Measurements from ENCODE around the gene NLRP10. TPM values are rescaled to one million over a fixed set of nuclear protein-coding genes. Genes with fewer than 3 reads are reported as not detected.
A peak's percentile ranks its signal among the peaks of the same experiment; 100 is the strongest.
"Not testable (repeated sequence)": the region's sequence is repeated elsewhere in the genome, so short reads cannot be mapped to it uniquely, and the experiment has no call there.

Gene NLRP10
- polyA plus RNA-seq, 1 of the 3 experiments (the other 2 are of a cell fraction), result 0.05 TPM

GRCh38 chr11:7994581-7995278, 29.5 kb upstream of the NLRP10 start (continued):
- no peak for TF ChIP-seq POLR2AphosphoS5 (IDR thresholded peaks at IDR 0.05; ENCODE audit: low read depth, low read length)
- no peak for TF ChIP-seq FOXM1 (IDR thresholded peaks at IDR 0.05; ENCODE audit: low read depth)
- no peak for TF ChIP-seq ZBTB33 (IDR thresholded peaks at IDR 0.05; ENCODE audit: borderline replicate concordance, low read depth)
- TF ChIP-seq USF2 (IDR thresholded peaks at IDR 0.05; ENCODE audit: borderline replicate concordance, low read depth, low read length), result no peak
- no peak for TF ChIP-seq RAD21 (IDR thresholded peaks at IDR 0.05; ENCODE audit: low read length)
- no peak for TF ChIP-seq USF1 (IDR thresholded peaks at IDR 0.05; ENCODE audit: borderline replicate concordance, low read depth)
- no peak for TF ChIP-seq RFX5 (IDR thresholded peaks at IDR 0.05; ENCODE audit: low read length)

GRCh38 chr11:7987560-7987883, 22.3 kb upstream of the NLRP10 start:
- not testable (repeated sequence) for H3K27ac ChIP-seq (ENCODE audit: low read depth in 2 of 2, low read length in 1 of 2); H3F3A ChIP-seq (replicated peaks; ENCODE audit: insufficient read depth); H2AFZ ChIP-seq (ENCODE audit: low read depth); H4K20me1 ChIP-seq (ENCODE audit: insufficient read depth); H3K9me2 ChIP-seq; H3K9me3 ChIP-seq; DNase-seq; H3K27me3 ChIP-seq (ENCODE audit: insufficient read depth)
- Histone ChIP-seq H3K4me1 (ENCODE audit: control insufficient read depth in 1 of 2, insufficient read depth in 2 of 2, low read depth in 1 of 2, low read length in 1 of 2) (peaks cover 7 to 12% of the 10 kb centered on the region in 2 experiments), H3K4me3 (ENCODE audit: low read depth in 2 of 2, low read length in 1 of 2) (peak overlapping the region; percentile 88 to 96), H3K79me2 (ENCODE audit: insufficient read depth) (peaks cover 47% of the 10 kb centered on the region), H3K4me2 (peak overlapping the region; percentile 83), H3K36me3 (replicated peaks in 1 of 2; ENCODE audit: control insufficient read depth in 1 of 2, insufficient read depth in 2 of 2, low read length in 1 of 2) (peaks cover 24 to 28% of the 10 kb centered on the region in 2 experiments), H3K9ac (peak overlapping the region; percentile 76)
- POLR2A ChIA-PET, result interaction anchor here (1.1 kb wide), 1 partner anchor 102 kb away, joined by 3 read pairs; no protein-coding TSS in a partner anchor
- CTCF ChIA-PET, result interaction anchor here (0.6 to 2.6 kb wide), 48 partner anchors 10 to 968 kb away, joined by 3 to 76 read pairs (median 4); partner anchors contain the start of genes NLRP10 and RIC3
- WGBS (ENCODE audit: low lambda C conversion rate), result under 1% methylated on average over 6 of the region's 13 CpGs

GRCh38 chr11:7986768-7987559, 21.7 kb upstream of the NLRP10 start, which contains the start of gene EIF3F:
Gene EIF3F, plus strand, starts transcription at chr11:7987337. Its CDS starts 16 bp downstream, at chr11:7987353.
- 0 out of 2 replicates have a peak, but pooled peaks cover 5% of the 10 kb centered on the region for H4K20me1 ChIP-seq (ENCODE audit: insufficient read depth)
- H3K36me3 ChIP-seq (replicated peaks in 1 of 2; ENCODE audit: control insufficient read depth in 1 of 2, insufficient read depth in 2 of 2, low read length in 1 of 2), result peaks cover 19 to 24% of the 10 kb centered on the region in 2 experiments
- H3K79me2 ChIP-seq (ENCODE audit: insufficient read depth), result peaks cover 41% of the 10 kb centered on the region
- peak within 1 kb of the TSS; percentile 99 for H2AFZ ChIP-seq (ENCODE audit: low read depth)
- DNase-seq, result peak; percentile 93
- no peaks in the 10 kb centered on the region for H3F3A ChIP-seq (replicated peaks; ENCODE audit: insufficient read depth)
- H3K9me2 ChIP-seq, result no peaks in the 10 kb centered on the region
- ChIA-PET CTCF (interaction anchor here (0.6 to 2.6 kb wide), 56 partner anchors 11 to 967 kb away, joined by 3 to 76 read pairs (median 4); partner anchors contain the start of genes NLRP10 and RIC3), POLR2A (interaction anchor here (0.6 to 1.1 kb wide), 3 partner anchors 92 to 246 kb away, joined by 3 read pairs; no protein-coding TSS in a partner anchor)
- peaks cover 7 to 12% of the 10 kb centered on the region in 2 experiments for H3K4me1 ChIP-seq (ENCODE audit: control insufficient read depth in 1 of 2, insufficient read depth in 2 of 2, low read depth in 1 of 2, low read length in 1 of 2)
- H3K27ac ChIP-seq (ENCODE audit: low read depth in 2 of 2, low read length in 1 of 2), result peak within 1 kb of the TSS in 1 of 2 experiments; percentile 52; a peak in 3 of 4 replicates
- H3K9ac ChIP-seq, result peak within 1 kb of the TSS; percentile 76
- no peaks in the 10 kb centered on the region for H3K27me3 ChIP-seq (ENCODE audit: insufficient read depth)
- peak within 1 kb of the TSS; percentile 87 for H3K4me2 ChIP-seq
- H3K4me3 ChIP-seq (ENCODE audit: low read depth in 2 of 2, low read length in 1 of 2), result peak within 1 kb of the TSS; percentile 88 to 96
- WGBS (ENCODE audit: low lambda C conversion rate), result 2% methylated on average over 29 of the region's 47 CpGs
- no peaks in the 10 kb centered on the region for H3K9me3 ChIP-seq
- TF ChIP-seq RFX5 (IDR thresholded peaks at IDR 0.05; ENCODE audit: low read length), result 0 out of 2 replicates have a peak, but pooled peaks have one; percentile 34
- peak; percentile 93 for TF ChIP-seq YY1 (IDR thresholded peaks at IDR 0.05; ENCODE audit: low read depth)
- TF ChIP-seq ELF1 (IDR thresholded peaks at IDR 0.05), result peak; percentile 81
- peak; percentile 39; the same call in 1 of the 2 replicates for TF ChIP-seq FOXM1 (IDR thresholded peaks at IDR 0.05; ENCODE audit: low read depth)
- TF ChIP-seq TEAD4 (IDR thresholded peaks at IDR 0.05; ENCODE audit: borderline replicate concordance, insufficient read depth), result 0 out of 2 replicates have a peak, but pooled peaks have one; percentile 55
- TF ChIP-seq CTCF (IDR thresholded peaks at IDR 0.05), result peak; percentile 91
- TF ChIP-seq IRF3 (IDR thresholded peaks at IDR 0.05; ENCODE audit: low read depth, low read length), result peak; percentile 46; the same call in 1 of the 2 replicates

Measured in SK-N-SH (cell line).